CD4-positive, alpha-beta T cell (primary cell): ENCODE data around the gene SDHB. TPM values are rescaled to one million over a fixed set of nuclear protein-coding genes. Genes with fewer than 3 reads are reported as not detected.
A peak's percentile ranks its signal among the peaks of the same experiment; 100 is the strongest.

ENCODE experiments used
- ATAC-seq: fragments of 200-7000 bp; cut with Tn5 transposase; one replicate; pipeline ENCODE4 v1.10.0; 2022; ENCODE audit warnings: mild to moderate bottlenecking; ENCODE audit not compliant: poor library complexity
- CTCF ChIA-PET: fragments of 350-600 bp; sonication (Branson Sonifier 250); formaldehyde crosslinking; loops from one replicate; lab custom pipeline; 2021; ENCODE audit warnings: antibody characterized with exemption, inconsistent platforms; lab: Charles Lee
- POLR2A ChIA-PET: fragments of 350-600 bp; sonication (Branson Sonifier 250); formaldehyde crosslinking; loops from one replicate; lab custom pipeline; 2021; ENCODE audit warnings: antibody characterized with exemption, inconsistent platforms; lab: Charles Lee
- DNase-seq, 14 experiments: peaks; one replicate each; pipeline ENCODE4 v3.0.0-alpha.2; 2013 to 2020; ENCODE audit warnings: mixed read lengths in 2 of 14
- H3K27ac ChIP-seq, 2 donors: one replicate each; pipeline versions ENCODE4 v1.5.1 to v1.7.0; 2013; ENCODE audit warnings: low read length in 2 of 2, low read depth in 1 of 2, mild to moderate bottlenecking in 1 of 2
- H3K27me3 ChIP-seq, 2 experiments: 1 replicate in 1 of 2; 2 replicates in 1 of 2; pipeline versions ENCODE4 v1.6.1 to v1.7.0; 2013; ENCODE audit warnings: low read length in 2 of 2, control low read depth in 1 of 2, mild to moderate bottlenecking in 1 of 2, moderate library complexity in 1 of 2; ENCODE audit not compliant: insufficient read depth in 2 of 2, control insufficient read depth in 1 of 2
- H3K36me3 ChIP-seq: one replicate; pipeline ENCODE4 v1.6.1; 2013; ENCODE audit warnings: low read length, control low read depth; ENCODE audit not compliant: insufficient read depth
- H3K4me1 ChIP-seq: one replicate; pipeline ENCODE4 v1.6.1; 2013; ENCODE audit warnings: low read length, control low read depth; ENCODE audit not compliant: insufficient read depth
- H3K4me3 ChIP-seq: one replicate; pipeline ENCODE4 v1.5.1; 2013; ENCODE audit warnings: mild to moderate bottlenecking, low read length, moderate library complexity
- H3K9me3 ChIP-seq, 2 experiments: 1 replicate in 1 of 2; 2 replicates in 1 of 2; pipeline versions ENCODE4 v1.6.1 to v1.7.0; 2013; ENCODE audit warnings: low read length in 2 of 2, mild to moderate bottlenecking in 2 of 2, control low read depth in 1 of 2, moderate library complexity in 1 of 2; ENCODE audit not compliant: control insufficient read depth in 1 of 2, insufficient read depth in 1 of 2
- H3K27ac Mint-ChIP-seq: one replicate; pipeline ENCODE4 v1.8.0; 2020; ENCODE audit warnings: mixed read lengths
- H3K27me3 Mint-ChIP-seq: one replicate; pipeline ENCODE4 v1.8.0; 2021; ENCODE audit warnings: mixed read lengths
- H3K36me3 Mint-ChIP-seq: one replicate; pipeline ENCODE4 v1.8.0; 2021; ENCODE audit warnings: low read depth, mixed read lengths
- H3K4me1 Mint-ChIP-seq: one replicate; pipeline ENCODE4 v1.8.0; 2021; ENCODE audit warnings: low read depth, mixed read lengths
- H3K4me3 Mint-ChIP-seq: one replicate; pipeline ENCODE4 v1.8.0; 2020; ENCODE audit warnings: mild to moderate bottlenecking, mixed read lengths
- H3K9me3 Mint-ChIP-seq: one replicate; pipeline ENCODE4 v1.8.0; 2020; ENCODE audit warnings: mixed read lengths
- intact Hi-C, 2 experiments: fragments of 100-400 bp; cut with DNase I in 1 of 2; cut with micrococcal nuclease in 1 of 2; formaldehyde crosslinking; loops; one replicate each; pipeline versions ENCODE4 v1.15.1 to v1.9.0; 2023 to 2025; cut with DNase I, micrococcal nuclease
- total RNA-seq, 174 experiments: library from RNA in 2 of 174; stranded (reverse) in 2 of 174; gene quantifications; one replicate each; pipeline ENCODE4 v1.2.3 and lab custom pipeline; 2021 to 2026
- TF ChIP-seq, protein P1 (sequence below): fragments of 200-600 bp; IDR thresholded peaks from one replicate; pipeline ENCODE4 v1.8.0; 2022; ENCODE audit warnings: antibody characterized with exemption, mild to moderate bottlenecking

Gene SDHB
- total RNA-seq, 2 experiments from 2014 or later = 53.9 to 56.2 TPM

- Histone ChIP-seq H3K27ac (no peak overlapping the region), H3K9me3 (no peaks in the 10 kb centered on the region), H3K27me3 (peaks cover 7 to 16% of the 10 kb centered on the region in 2 experiments), H3K4me3 (peak overlapping the region; percentile 5), H3K36me3 (no peaks in the 10 kb centered on the region), H3K4me1 (peaks cover 14% of the 10 kb centered on the region)
- ATAC-seq = no peak
- H3K27ac Mint-ChIP-seq = no peak overlapping the region
- intact Hi-C loops = no loop called here
- H3K27me3 Mint-ChIP-seq = peaks cover 21% of the 10 kb centered on the region
- H3K4me1 Mint-ChIP-seq = peaks cover 9% of the 10 kb centered on the region
- H3K4me3 Mint-ChIP-seq = peak overlapping the region; percentile 2
- ChIA-PET CTCF (no interaction called here), POLR2A (no interaction called here)
- DNase-seq = no peak
- no peaks in the 10 kb centered on the region for H3K9me3 Mint-ChIP-seq
- TF ChIP-seq, protein P1, sequence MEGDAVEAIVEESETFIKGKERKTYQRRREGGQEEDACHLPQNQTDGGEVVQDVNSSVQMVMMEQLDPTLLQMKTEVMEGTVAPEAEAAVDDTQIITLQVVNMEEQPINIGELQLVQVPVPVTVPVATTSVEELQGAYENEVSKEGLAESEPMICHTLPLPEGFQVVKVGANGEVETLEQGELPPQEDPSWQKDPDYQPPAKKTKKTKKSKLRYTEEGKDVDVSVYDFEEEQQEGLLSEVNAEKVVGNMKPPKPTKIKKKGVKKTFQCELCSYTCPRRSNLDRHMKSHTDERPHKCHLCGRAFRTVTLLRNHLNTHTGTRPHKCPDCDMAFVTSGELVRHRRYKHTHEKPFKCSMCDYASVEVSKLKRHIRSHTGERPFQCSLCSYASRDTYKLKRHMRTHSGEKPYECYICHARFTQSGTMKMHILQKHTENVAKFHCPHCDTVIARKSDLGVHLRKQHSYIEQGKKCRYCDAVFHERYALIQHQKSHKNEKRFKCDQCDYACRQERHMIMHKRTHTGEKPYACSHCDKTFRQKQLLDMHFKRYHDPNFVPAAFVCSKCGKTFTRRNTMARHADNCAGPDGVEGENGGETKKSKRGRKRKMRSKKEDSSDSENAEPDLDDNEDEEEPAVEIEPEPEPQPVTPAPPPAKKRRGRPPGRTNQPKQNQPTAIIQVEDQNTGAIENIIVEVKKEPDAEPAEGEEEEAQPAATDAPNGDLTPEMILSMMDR = no peak
- no peaks in the 10 kb centered on the region for H3K36me3 Mint-ChIP-seq
Observed at GRCh38 chr1:16979475-16980327, 74.1 kb downstream of the SDHB start.

GRCh38 chr1:16978567-16979474 is 75.0 kb downstream of the SDHB start:
- ChIA-PET CTCF (no interaction called here), POLR2A (no interaction called here)
- DNase-seq (no peak), ATAC-seq (no peak)
- Histone ChIP-seq H3K27me3 (peaks cover 7 to 16% of the 10 kb centered on the region in 2 experiments), H3K4me1 (peaks cover 14% of the 10 kb centered on the region), H3K9me3 (no peaks in the 10 kb centered on the region), H3K27ac (no peak overlapping the region), H3K36me3 (no peaks in the 10 kb centered on the region), H3K4me3 (no peak overlapping the region)
- H3K4me1 Mint-ChIP-seq = peaks cover 9% of the 10 kb centered on the region
- H3K9me3 Mint-ChIP-seq = no peaks in the 10 kb centered on the region
- no peak overlapping the region for H3K27ac Mint-ChIP-seq
- no peaks in the 10 kb centered on the region for H3K36me3 Mint-ChIP-seq
- TF ChIP-seq, protein P1 = no peak
- no peak overlapping the region for H3K4me3 Mint-ChIP-seq
- intact Hi-C loops = no loop called here
- H3K27me3 Mint-ChIP-seq = peaks cover 21% of the 10 kb centered on the region

- no peak for DNase-seq
Observed at GRCh38 chr1:16978139-16978538, 75.7 kb downstream of the SDHB start.

More at GRCh38 chr1:16978139-16978538, 75.7 kb downstream of the SDHB start:
- Histone ChIP-seq H3K27me3 (peaks cover 7 to 13% of the 10 kb centered on the region in 2 experiments), H3K4me1 (peaks cover 14% of the 10 kb centered on the region), H3K27ac (no peak overlapping the region), H3K4me3 (no peak overlapping the region), H3K36me3 (no peaks in the 10 kb centered on the region), H3K9me3 (no peaks in the 10 kb centered on the region)
- Mint-ChIP-seq H3K4me1 (peaks cover 9% of the 10 kb centered on the region), H3K27ac (no peak overlapping the region), H3K36me3 (no peaks in the 10 kb centered on the region), H3K9me3 (no peaks in the 10 kb centered on the region), H3K4me3 (no peak overlapping the region), H3K27me3 (peaks cover 16% of the 10 kb centered on the region)
- TF ChIP-seq, protein P1 = no peak
- POLR2A ChIA-PET = no interaction called here
- CTCF ChIA-PET = no interaction called here
- no peak for ATAC-seq
- intact Hi-C loops = no loop called here
